Trophoblast cell (in vitro differentiated cells and primary cell): Measurements from ENCODE around the gene GLYATL2.

Experiments
- DNase-seq, 2 donors: peaks; one replicate each; pipeline ENCODE4 v3.0.0-alpha.2; 2016
- H2AFZ ChIP-seq: 2 replicates; pipeline ENCODE4 v1.6.1; 2013; ENCODE audit warnings: low read length, moderate library complexity, mild to moderate bottlenecking; ENCODE audit not compliant: insufficient read depth, poor library complexity
- H2AK5ac ChIP-seq: 2 replicates; pipeline ENCODE4 v1.6.1; 2013; ENCODE audit warnings: mild to moderate bottlenecking, low read length
- H2BK120ac ChIP-seq: 2 replicates; pipeline ENCODE4 v1.6.1; 2013; ENCODE audit warnings: low read length, mild to moderate bottlenecking, moderate library complexity; ENCODE audit not compliant: insufficient read depth, poor library complexity
- H2BK12ac ChIP-seq: 2 replicates; pipeline ENCODE4 v1.6.1; 2013; ENCODE audit warnings: mild to moderate bottlenecking, low read length, moderate library complexity
- H2BK5ac ChIP-seq: 2 replicates; pipeline ENCODE4 v1.6.1; 2013; ENCODE audit warnings: low read length, low read depth, moderate library complexity, mild to moderate bottlenecking; ENCODE audit not compliant: poor library complexity
- H3K14ac ChIP-seq: 2 replicates; pipeline ENCODE4 v1.6.1; 2013; ENCODE audit warnings: mild to moderate bottlenecking, low read length
- H3K18ac ChIP-seq: 2 replicates; pipeline ENCODE4 v1.6.1; 2013; ENCODE audit warnings: mild to moderate bottlenecking, low read length
- H3K23ac ChIP-seq: 2 replicates; pipeline ENCODE4 v1.6.1; 2013; ENCODE audit warnings: low read length
- H3K27ac ChIP-seq: 2 replicates; pipeline ENCODE4 v1.5.1; 2013; ENCODE audit warnings: low read depth, mild to moderate bottlenecking, inconsistent platforms, low read length, moderate library complexity
- H3K27me3 ChIP-seq: 2 replicates; pipeline ENCODE4 v1.6.1; 2013; ENCODE audit warnings: inconsistent platforms, mild to moderate bottlenecking, low read length, moderate library complexity; ENCODE audit not compliant: insufficient read depth
- H3K36me3 ChIP-seq, 2 experiments: 1 replicate in 1 of 2; 2 replicates in 1 of 2; pipeline ENCODE4 v1.6.1; 2013; ENCODE audit warnings: low read length in 2 of 2, mild to moderate bottlenecking in 2 of 2, moderate library complexity in 1 of 2; ENCODE audit not compliant: insufficient read depth in 2 of 2, control insufficient read depth in 1 of 2
- H3K4ac ChIP-seq: 2 replicates; pipeline ENCODE4 v1.6.1; 2013; ENCODE audit warnings: low read depth, mild to moderate bottlenecking, low read length, moderate library complexity
- H3K4me1 ChIP-seq, 2 experiments: 1 replicate in 1 of 2; 2 replicates in 1 of 2; pipeline ENCODE4 v1.6.1; 2013; ENCODE audit warnings: low read length in 2 of 2, mild to moderate bottlenecking in 2 of 2, moderate library complexity in 1 of 2; ENCODE audit not compliant: insufficient read depth in 2 of 2, control insufficient read depth in 1 of 2
- H3K4me2 ChIP-seq: 2 replicates; pipeline ENCODE4 v1.6.1; 2013; ENCODE audit warnings: inconsistent platforms, mild to moderate bottlenecking, low read length, moderate library complexity
- H3K4me3 ChIP-seq: 2 replicates; pipeline ENCODE4 v1.5.1; 2013; ENCODE audit warnings: mild to moderate bottlenecking, low read depth, low read length, inconsistent platforms
- H3K79me1 ChIP-seq: one replicate; pipeline ENCODE4 v1.6.1; 2013; ENCODE audit warnings: low read length
- H3K79me2 ChIP-seq: 2 replicates; pipeline ENCODE4 v1.6.1; 2013; ENCODE audit warnings: low read length, mild to moderate bottlenecking; ENCODE audit not compliant: control insufficient read depth, insufficient read depth, poor library complexity
- H3K9ac ChIP-seq: 2 replicates; pipeline ENCODE4 v1.6.1; 2013; ENCODE audit warnings: mild to moderate bottlenecking, low read length
- H3K9me3 ChIP-seq: 2 replicates; pipeline ENCODE4 v1.6.1; 2013; ENCODE audit warnings: low read depth, mild to moderate bottlenecking, control low read depth, inconsistent platforms, low read length; ENCODE audit not compliant: insufficient read depth
- H4K12ac ChIP-seq: 2 replicates; pipeline ENCODE4 v1.6.1; 2013; ENCODE audit warnings: low read depth, mild to moderate bottlenecking, low read length, moderate library complexity
- H4K8ac ChIP-seq: 2 replicates; pipeline ENCODE4 v1.6.1; 2013; ENCODE audit warnings: low read depth, mild to moderate bottlenecking, low read length, moderate library complexity
- H4K91ac ChIP-seq: one replicate; pipeline ENCODE4 v1.6.1; 2013; ENCODE audit warnings: low read depth, mild to moderate bottlenecking, low read length, moderate library complexity
- WGBS: extraction: QIAGEN DNeasy Blood & Tissue Kit; methylation state at CpG from one replicate; pipeline ENCODE4 v1.1.7; 2013; ENCODE audit warnings: missing lambda C conversion rate; ENCODE audit not compliant: insufficient read length, insufficient coverage; ENCODE audit errors: extremely low coverage; 5-methylcytosine and 5-hydroxymethylcytosine counted together

The GLYATL2 gene

GRCh38 chr11:58880625-58881024, 36.1 kb upstream of the GLYATL2 start:
- no peaks in the 10 kb centered on the region for H3K79me2 ChIP-seq
- no peak for DNase-seq
- no peak overlapping the region for H4K8ac ChIP-seq
- no peak overlapping the region for H3K4me2 ChIP-seq
- H2BK5ac ChIP-seq: no peak overlapping the region
- H2BK120ac ChIP-seq: no peak overlapping the region
- no peak overlapping the region for H3K18ac ChIP-seq
- H3K4ac ChIP-seq: no peak overlapping the region
- H3K14ac ChIP-seq: no peak overlapping the region
- H2AK5ac ChIP-seq: no peak overlapping the region
- H3K4me3 ChIP-seq: no peak overlapping the region
- no peaks in the 10 kb centered on the region for H3K79me1 ChIP-seq
- H3K23ac ChIP-seq: no peak overlapping the region
- no peak overlapping the region for H2BK12ac ChIP-seq
- peaks cover 3% of the 10 kb centered on the region for H3K9me3 ChIP-seq
- no peak overlapping the region for H4K12ac ChIP-seq
- H4K91ac ChIP-seq: no peak overlapping the region
- H3K27ac ChIP-seq: no peak overlapping the region
- no peaks in the 10 kb centered on the region for H3K36me3 ChIP-seq
- H3K27me3 ChIP-seq: no peaks in the 10 kb centered on the region
- no CpG with 5 or more reads among the region's 1 CpG for WGBS
- no peak overlapping the region for H2AFZ ChIP-seq
- no peaks in the 10 kb centered on the region for H3K4me1 ChIP-seq
- H3K9ac ChIP-seq: no peak overlapping the region

- H3K79me2 ChIP-seq: no peaks in the 10 kb centered on the region
- H3K23ac ChIP-seq: no peak overlapping the region
- no peak overlapping the region for H3K18ac ChIP-seq
- H2BK5ac ChIP-seq: no peak overlapping the region
- H3K4me3 ChIP-seq: no peak overlapping the region
- H2AK5ac ChIP-seq: no peak overlapping the region
- H3K36me3 ChIP-seq: no peaks in the 10 kb centered on the region
- no peaks in the 10 kb centered on the region for H3K27me3 ChIP-seq
- H2BK12ac ChIP-seq: no peak overlapping the region
- H4K8ac ChIP-seq: no peak overlapping the region
- no peak overlapping the region for H2BK120ac ChIP-seq
- H3K4me2 ChIP-seq: no peak overlapping the region
- no peak overlapping the region for H3K27ac ChIP-seq
- H3K79me1 ChIP-seq: no peaks in the 10 kb centered on the region
- peaks cover 3% of the 10 kb centered on the region for H3K9me3 ChIP-seq
- no peak overlapping the region for H4K91ac ChIP-seq
- no peak overlapping the region for H3K9ac ChIP-seq
- no peaks in the 10 kb centered on the region for H3K4me1 ChIP-seq
- no peak overlapping the region for H3K14ac ChIP-seq
- H3K4ac ChIP-seq: no peak overlapping the region
- no peak overlapping the region for H4K12ac ChIP-seq
- H2AFZ ChIP-seq: no peak overlapping the region
- DNase-seq: no peak
Measured at GRCh38 chr11:58880166-58880565, 35.7 kb upstream of the GLYATL2 start.

DNA sequence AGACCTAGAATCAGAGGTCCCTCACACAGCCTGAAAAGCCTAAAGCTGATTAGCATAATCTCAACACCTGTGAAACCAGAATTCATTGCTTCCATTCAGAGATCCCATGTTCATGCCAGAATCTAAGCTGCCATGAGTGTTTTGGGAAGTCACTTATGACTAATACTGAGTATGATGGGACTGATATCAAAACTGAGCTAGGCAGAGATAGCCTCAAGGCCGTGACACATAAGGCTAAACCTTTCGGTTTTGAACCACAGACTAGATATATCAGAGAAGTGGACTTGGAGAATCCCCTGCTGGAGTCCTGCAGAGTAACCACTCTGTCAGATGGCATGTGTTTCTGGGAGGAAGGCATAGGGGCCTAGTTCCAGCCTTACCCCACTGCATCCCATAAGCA, 23.1 kb upstream of the GLYATL2 start:
- Histone ChIP-seq H4K8ac (no peak overlapping the region), H3K79me2 (no peaks in the 10 kb centered on the region)
- no CpG with 5 or more reads among the region's 2 CpGs for WGBS

GRCh38 chr11:58866788-58867187, 22.3 kb upstream of the GLYATL2 start:
- no peak overlapping the region for H3K4me2 ChIP-seq
- H3K4me1 ChIP-seq: no peaks in the 10 kb centered on the region
- peaks cover 19% of the 10 kb centered on the region for H3K9me3 ChIP-seq
- H3K14ac ChIP-seq: no peak overlapping the region
- H2AFZ ChIP-seq: no peak overlapping the region
- H2BK12ac ChIP-seq: no peak overlapping the region
- no peak overlapping the region for H4K91ac ChIP-seq
- H3K27me3 ChIP-seq: peaks cover 2% of the 10 kb centered on the region
- no peaks in the 10 kb centered on the region for H3K79me2 ChIP-seq
- H3K36me3 ChIP-seq: no peaks in the 10 kb centered on the region
- H4K12ac ChIP-seq: no peak overlapping the region
- no peak overlapping the region for H4K8ac ChIP-seq
- H3K18ac ChIP-seq: no peak overlapping the region
- no peak for DNase-seq
- no peak overlapping the region for H2BK5ac ChIP-seq
- no peak overlapping the region for H2AK5ac ChIP-seq
- H3K4me3 ChIP-seq: no peak overlapping the region
- H3K27ac ChIP-seq: no peak overlapping the region
- no peak overlapping the region for H3K9ac ChIP-seq
- no peak overlapping the region for H3K23ac ChIP-seq
- no CpG with 5 or more reads among the region's 1 CpG for WGBS
- H3K79me1 ChIP-seq: no peaks in the 10 kb centered on the region
- H2BK120ac ChIP-seq: no peak overlapping the region
- H3K4ac ChIP-seq: no peak overlapping the region

More for the DNA sequence above, 23.1 kb upstream of the GLYATL2 start:
- peak in 1 of 2 donors; percentile 10 for DNase-seq
- no peak overlapping the region for H3K14ac ChIP-seq
- H3K9ac ChIP-seq: no peak overlapping the region
- no peak overlapping the region for H3K4ac ChIP-seq
- no peak overlapping the region for H4K91ac ChIP-seq
- H3K27ac ChIP-seq: no peak overlapping the region
- H3K36me3 ChIP-seq: no peaks in the 10 kb centered on the region
- no peak overlapping the region for H2AK5ac ChIP-seq
- no peak overlapping the region for H2BK5ac ChIP-seq
- H2AFZ ChIP-seq: no peak overlapping the region
- no peaks in the 10 kb centered on the region for H3K79me1 ChIP-seq
- no peak overlapping the region for H4K12ac ChIP-seq
- H3K18ac ChIP-seq: no peak overlapping the region
- no peak overlapping the region for H3K4me3 ChIP-seq
- peaks cover 19% of the 10 kb centered on the region for H3K9me3 ChIP-seq
- no peak overlapping the region for H2BK120ac ChIP-seq
- peaks cover 2% of the 10 kb centered on the region for H3K27me3 ChIP-seq
- no peak overlapping the region for H2BK12ac ChIP-seq
- no peak overlapping the region for H3K4me2 ChIP-seq
- H3K23ac ChIP-seq: no peak overlapping the region
- H3K4me1 ChIP-seq: no peaks in the 10 kb centered on the region
